Fibroblast of lung (primary cell): ENCODE measurements around the gene B3GLCT.

Experiments used
- EZH2 ChIP-seq: IDR thresholded peaks from 2 replicates; pipeline ENCODE4 v1.5.1; 2012; ENCODE audit warnings: low read length, control low read depth, mild to moderate bottlenecking; ENCODE audit errors: missing control alignments
- TF ChIP-seq, protein P1 (sequence below), 2 donors: IDR thresholded peaks in 1 of 2; conservative IDR thresholded peaks in 1 of 2; 1 replicate in 1 of 2; 2 replicates in 1 of 2; pipeline ENCODE4 v1.5.1; 2011 to 2012; ENCODE audit warnings: low read length in 2 of 2, control low read depth in 1 of 2, inconsistent platforms in 1 of 2, low read depth in 1 of 2, mild to moderate bottlenecking in 1 of 2

DNA sequence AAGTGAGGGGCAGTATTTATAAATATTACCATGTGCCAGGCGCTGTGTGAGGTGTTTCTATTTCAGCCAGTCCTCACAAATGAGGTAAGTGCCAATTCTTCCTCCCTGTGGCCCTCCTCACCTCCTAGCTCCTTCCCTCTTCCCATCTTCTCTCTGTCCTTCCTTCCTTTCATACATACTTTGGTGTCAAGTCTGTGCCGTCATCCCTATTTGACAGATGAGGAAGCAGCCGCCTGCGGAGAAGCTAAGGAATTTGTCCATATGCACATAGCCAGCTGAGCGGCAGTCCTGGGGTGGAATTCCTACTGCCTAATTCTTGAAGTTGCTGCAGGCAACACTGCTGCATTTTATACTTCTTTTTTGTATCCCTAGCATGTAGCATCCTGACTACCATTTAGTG lies 150.8 kb downstream of the B3GLCT start:
- TF ChIP-seq, protein P1, sequence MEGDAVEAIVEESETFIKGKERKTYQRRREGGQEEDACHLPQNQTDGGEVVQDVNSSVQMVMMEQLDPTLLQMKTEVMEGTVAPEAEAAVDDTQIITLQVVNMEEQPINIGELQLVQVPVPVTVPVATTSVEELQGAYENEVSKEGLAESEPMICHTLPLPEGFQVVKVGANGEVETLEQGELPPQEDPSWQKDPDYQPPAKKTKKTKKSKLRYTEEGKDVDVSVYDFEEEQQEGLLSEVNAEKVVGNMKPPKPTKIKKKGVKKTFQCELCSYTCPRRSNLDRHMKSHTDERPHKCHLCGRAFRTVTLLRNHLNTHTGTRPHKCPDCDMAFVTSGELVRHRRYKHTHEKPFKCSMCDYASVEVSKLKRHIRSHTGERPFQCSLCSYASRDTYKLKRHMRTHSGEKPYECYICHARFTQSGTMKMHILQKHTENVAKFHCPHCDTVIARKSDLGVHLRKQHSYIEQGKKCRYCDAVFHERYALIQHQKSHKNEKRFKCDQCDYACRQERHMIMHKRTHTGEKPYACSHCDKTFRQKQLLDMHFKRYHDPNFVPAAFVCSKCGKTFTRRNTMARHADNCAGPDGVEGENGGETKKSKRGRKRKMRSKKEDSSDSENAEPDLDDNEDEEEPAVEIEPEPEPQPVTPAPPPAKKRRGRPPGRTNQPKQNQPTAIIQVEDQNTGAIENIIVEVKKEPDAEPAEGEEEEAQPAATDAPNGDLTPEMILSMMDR (conservative IDR thresholded peaks at IDR 0.05 in 1 of 2, IDR thresholded peaks at IDR 0.05 in 1 of 2; ENCODE audit: low read depth in 1 of 2, low read length in 2 of 2): no peak
- TF ChIP-seq EZH2: no peak
